Testis (tissue), 3 donors: ENCODE results near the gene FGF19. TPM values are rescaled to one million over a fixed set of nuclear protein-coding genes. Genes with fewer than 3 reads are reported as not detected.

Experiments used
- DNase-seq: peaks from one replicate; pipeline ENCODE4 v3.0.0-alpha.2; 2019
- H3K27ac ChIP-seq, 2 donors: fragments of 200-600 bp; sonication (generic); one replicate each; pipeline ENCODE4 v1.5.1; 2019
- H3K27me3 ChIP-seq: fragments of 200-600 bp; sonication (generic); one replicate; pipeline ENCODE4 v1.5.1; 2019
- H3K36me3 ChIP-seq: fragments of 200-600 bp; sonication (generic); one replicate; pipeline ENCODE4 v1.5.1; 2017; ENCODE audit warnings: low read depth; ENCODE audit errors: missing control alignments
- H3K4me1 ChIP-seq: fragments of 200-600 bp; sonication (generic); one replicate; pipeline ENCODE4 v1.5.1; 2019
- H3K4me3 ChIP-seq, 2 donors: fragments of 200-600 bp; sonication (generic); one replicate each; pipeline ENCODE4 v1.5.1; 2017 to 2019
- H3K9me3 ChIP-seq: fragments of 200-600 bp; sonication (generic); one replicate; pipeline ENCODE4 v1.5.1; 2017
- POLR2A ChIP-seq: fragments of 450-650 bp; IDR thresholded peaks from one replicate; pipeline ENCODE4 v1.6.1; 2017; ENCODE audit warnings: antibody characterized with exemption, mild to moderate bottlenecking, moderate library complexity
- WGBS, 2 donors: methylation state at CpG; one replicate each; pipeline ENCODE4 v1.1.5; 2018; 5-methylcytosine and 5-hydroxymethylcytosine counted together
- intact Hi-C: fragments of 100-400 bp; cut with DNase I; formaldehyde crosslinking; loops from one replicate; pipeline ENCODE4 v1.15.1; 2023; ENCODE audit warnings: low total_unique reads
- polyA plus RNA-seq: library from polyadenylated mRNA; stranded (reverse); fragments of 350-450 nt; fragmentation: Illumina TruSeq; extraction: RNeasy Lipid Tissue Mini Kit (QIAGEN cat#74804); gene quantifications from one replicate; pipeline ENCODE4 v1.2.3, GENCODE V29; 2014; ENCODE audit warnings: low read depth, low replicate concordance; ENCODE audit not compliant: insufficient read depth
- total RNA-seq, 2 donors: library from RNA; depleted of rRNA; stranded (reverse); fragments of >200 nt; gene quantifications; one replicate each; pipeline ENCODE4 v1.2.3, GENCODE V29; 2016
- TF ChIP-seq, protein P1 (sequence below), 3 experiments: fragments of 450-650 bp in 2 of 3; fragments of 200-600 bp in 1 of 3; sonication (generic) in 1 of 3; IDR thresholded peaks; one replicate each; pipeline ENCODE4 v1.5.1; 2016 to 2019; ENCODE audit warnings: antibody characterized with exemption in 3 of 3, mild to moderate bottlenecking in 2 of 3, moderate library complexity in 1 of 3

Gene FGF19
- total and polyA plus RNA-seq, 3 donors from 2014 or later = 0.31 to 0.37 (median 0.31) TPM

DNA sequence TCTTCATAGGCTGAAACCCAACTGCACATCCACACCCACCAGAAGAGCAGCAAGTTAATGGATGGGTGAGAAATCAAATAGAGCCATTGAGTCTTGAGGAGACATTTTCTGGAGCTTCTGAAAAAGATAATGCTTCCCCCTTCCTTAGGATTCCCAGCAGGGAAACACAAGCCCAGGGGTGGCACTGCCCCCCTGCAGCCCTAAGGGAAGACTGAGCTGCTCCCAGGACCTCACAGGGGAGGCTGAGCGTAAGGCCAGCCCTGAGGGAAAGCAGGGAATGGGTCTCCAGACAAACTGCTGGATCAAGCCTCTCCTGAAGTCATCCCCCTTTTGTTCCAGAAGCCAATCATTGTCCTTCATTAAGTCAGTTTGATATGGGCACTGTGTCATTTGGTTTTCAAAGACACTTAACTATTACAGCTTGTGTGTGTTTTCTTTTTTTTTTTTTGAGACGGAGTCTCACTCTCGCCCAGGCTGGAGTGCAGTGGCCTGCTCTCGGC is 43.8 kb downstream of the FGF19 start:
- no peak overlapping the region for H3K4me3 ChIP-seq
- no peaks in the 10 kb centered on the region for H3K27me3 ChIP-seq
- no peak for DNase-seq
- H3K27ac ChIP-seq = no peak overlapping the region
- intact Hi-C loops = no loop called here
- H3K4me1 ChIP-seq = no peaks in the 10 kb centered on the region
- no peaks in the 10 kb centered on the region for H3K36me3 ChIP-seq
- no peaks in the 10 kb centered on the region for H3K9me3 ChIP-seq
- WGBS, 2 donors = 91 to 100% methylated on average over 4 of the region's 4 CpGs
- TF ChIP-seq, protein P1, sequence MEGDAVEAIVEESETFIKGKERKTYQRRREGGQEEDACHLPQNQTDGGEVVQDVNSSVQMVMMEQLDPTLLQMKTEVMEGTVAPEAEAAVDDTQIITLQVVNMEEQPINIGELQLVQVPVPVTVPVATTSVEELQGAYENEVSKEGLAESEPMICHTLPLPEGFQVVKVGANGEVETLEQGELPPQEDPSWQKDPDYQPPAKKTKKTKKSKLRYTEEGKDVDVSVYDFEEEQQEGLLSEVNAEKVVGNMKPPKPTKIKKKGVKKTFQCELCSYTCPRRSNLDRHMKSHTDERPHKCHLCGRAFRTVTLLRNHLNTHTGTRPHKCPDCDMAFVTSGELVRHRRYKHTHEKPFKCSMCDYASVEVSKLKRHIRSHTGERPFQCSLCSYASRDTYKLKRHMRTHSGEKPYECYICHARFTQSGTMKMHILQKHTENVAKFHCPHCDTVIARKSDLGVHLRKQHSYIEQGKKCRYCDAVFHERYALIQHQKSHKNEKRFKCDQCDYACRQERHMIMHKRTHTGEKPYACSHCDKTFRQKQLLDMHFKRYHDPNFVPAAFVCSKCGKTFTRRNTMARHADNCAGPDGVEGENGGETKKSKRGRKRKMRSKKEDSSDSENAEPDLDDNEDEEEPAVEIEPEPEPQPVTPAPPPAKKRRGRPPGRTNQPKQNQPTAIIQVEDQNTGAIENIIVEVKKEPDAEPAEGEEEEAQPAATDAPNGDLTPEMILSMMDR (IDR thresholded peaks at IDR 0.05) = no peak
- TF ChIP-seq POLR2A = no peak

DNA sequence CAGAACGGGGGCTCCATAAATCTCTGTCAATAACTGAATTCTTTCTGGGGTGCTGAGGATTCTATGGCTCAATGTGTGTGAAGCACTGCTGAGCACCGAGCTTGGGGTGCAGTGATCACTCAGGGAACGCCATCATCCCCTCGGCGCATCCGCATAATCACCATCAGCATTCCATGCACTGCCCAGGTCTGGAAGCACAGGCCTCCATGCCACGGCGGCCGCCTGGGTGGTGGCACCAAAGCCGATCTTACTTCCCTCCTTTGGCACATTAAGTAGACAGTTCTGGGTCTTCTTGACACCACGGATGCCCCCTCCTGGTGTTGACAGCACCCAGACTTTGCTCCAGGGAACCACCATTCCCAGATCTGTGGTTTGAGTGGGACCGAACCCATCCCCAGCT is 44.2 kb downstream of the FGF19 start:
- DNase-seq = no peak
- 93% methylated on average over 12 of the region's 12 CpGs for WGBS, 2 donors
- H3K4me3 ChIP-seq = no peak overlapping the region
- H3K36me3 ChIP-seq = no peaks in the 10 kb centered on the region
- H3K27me3 ChIP-seq = no peaks in the 10 kb centered on the region
- H3K27ac ChIP-seq = no peak overlapping the region
- H3K4me1 ChIP-seq = no peaks in the 10 kb centered on the region
- intact Hi-C loops = no loop called here
- no peak for TF ChIP-seq POLR2A
- TF ChIP-seq, protein P1 (IDR thresholded peaks at IDR 0.05) = no peak
- no peaks in the 10 kb centered on the region for H3K9me3 ChIP-seq

DNA sequence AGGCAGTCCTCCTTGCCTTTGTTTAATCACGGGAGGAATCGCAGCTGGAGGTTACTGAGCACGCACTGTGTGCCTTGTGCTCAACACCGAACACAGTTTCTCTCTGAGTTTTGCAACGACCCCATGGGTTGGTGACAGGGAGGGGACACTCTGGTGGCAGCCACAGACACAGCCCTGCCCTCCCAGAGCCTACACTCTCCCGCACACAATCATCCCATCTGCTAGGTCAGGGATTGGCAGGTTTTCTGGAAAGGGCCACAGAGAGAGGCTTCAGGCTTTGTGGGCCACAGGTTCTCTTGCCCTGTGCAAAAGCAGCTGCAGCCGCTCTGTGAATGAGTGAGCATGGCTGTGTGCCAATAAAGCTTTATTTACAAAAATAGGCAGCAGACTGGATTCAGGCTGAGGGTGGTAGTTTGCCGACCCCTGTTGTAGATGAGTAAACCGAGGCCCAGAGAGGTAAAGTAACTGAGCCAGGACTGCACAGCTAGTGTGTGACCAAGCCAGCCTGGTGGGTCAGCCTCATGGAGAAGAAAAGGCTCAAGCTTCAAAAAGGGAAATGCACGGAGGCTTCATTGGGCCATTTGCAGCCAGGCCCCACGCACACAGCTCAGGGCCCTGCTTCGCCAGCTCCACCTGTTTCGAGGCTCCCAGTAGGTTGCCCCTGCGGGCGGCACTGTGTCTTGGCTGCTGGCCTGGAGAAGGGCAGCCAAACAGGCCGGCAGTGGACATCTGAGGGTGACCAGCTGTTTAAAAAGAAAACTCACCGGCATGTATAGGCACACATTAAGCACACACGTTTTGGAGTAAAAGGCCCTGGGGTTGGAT is 45.0 kb downstream of the FGF19 start:
- Histone ChIP-seq H3K27ac (no peak overlapping the region), H3K36me3 (no peaks in the 10 kb centered on the region), H3K4me3 (no peak overlapping the region), H3K27me3 (no peaks in the 10 kb centered on the region), H3K9me3 (no peaks in the 10 kb centered on the region), H3K4me1 (no peaks in the 10 kb centered on the region)
- intact Hi-C loops = no loop called here
- TF ChIP-seq POLR2A = no peak
- TF ChIP-seq, protein P1 (IDR thresholded peaks at IDR 0.05) = no peak
- 82 to 87% methylated on average over 18 of the region's 18 CpGs for WGBS, 2 donors
- no peak for DNase-seq

DNA sequence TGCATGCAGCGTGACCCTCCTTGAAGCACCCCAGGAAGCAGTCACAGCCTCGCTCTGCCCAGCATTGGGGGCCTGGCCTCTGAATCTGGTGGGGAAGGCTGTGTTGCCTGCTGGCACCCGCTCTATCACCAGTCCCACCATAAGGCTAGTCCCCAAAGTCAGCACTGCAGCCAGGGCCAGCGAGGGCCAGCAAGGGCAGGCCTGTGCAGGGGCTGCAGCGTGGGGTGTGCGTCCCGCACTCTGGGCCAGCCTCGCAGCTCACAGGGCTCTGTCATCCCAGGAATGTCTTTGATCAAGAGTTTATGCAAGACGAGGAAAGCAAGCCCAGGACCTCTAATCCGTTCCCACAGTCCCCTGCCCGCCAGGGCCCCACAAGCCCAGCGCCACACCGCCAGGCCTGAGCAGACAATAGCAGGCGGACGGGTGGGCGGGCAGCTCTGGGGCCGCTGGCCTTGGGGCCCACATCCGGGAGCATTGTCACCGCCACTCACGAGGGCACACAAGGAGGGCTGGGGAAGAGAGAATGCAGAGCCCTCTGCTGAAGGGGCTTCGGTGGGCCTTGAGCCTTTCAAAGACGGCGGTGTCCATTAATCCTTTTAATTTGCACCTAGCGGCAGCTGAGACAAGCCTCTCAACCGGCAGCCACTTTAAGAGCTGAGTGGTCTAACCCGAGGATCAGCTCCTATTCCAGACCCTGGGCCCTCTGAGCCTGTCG is 45.8 kb downstream of the FGF19 start:
- no peak overlapping the region for H3K4me3 ChIP-seq
- intact Hi-C loops = no loop called here
- no peaks in the 10 kb centered on the region for H3K27me3 ChIP-seq
- 67 to 70% methylated on average over 19 to 27 of the region's 27 CpGs for WGBS, 2 donors
- H3K4me1 ChIP-seq = no peaks in the 10 kb centered on the region
- no peak overlapping the region for H3K27ac ChIP-seq
- H3K36me3 ChIP-seq = no peaks in the 10 kb centered on the region
- TF ChIP-seq, protein P1 (IDR thresholded peaks at IDR 0.05) = no peak
- no peak for TF ChIP-seq POLR2A
- no peaks in the 10 kb centered on the region for H3K9me3 ChIP-seq
- DNase-seq = no peak
